Prostate gland (tissue), 2 donors: Measurements from ENCODE around the gene TOR1B.

Experiments
- CTCF ChIP-seq, 4 experiments: fragments of 200-600 bp in 2 of 4; fragments of 450-650 bp in 2 of 4; sonication (generic) in 2 of 4; IDR thresholded peaks; 1 replicate in 3 of 4; 2 replicates in 1 of 4; pipeline ENCODE4 v1.5.1; 2016 to 2019; ENCODE audit warnings: antibody characterized with exemption in 4 of 4, mild to moderate bottlenecking in 2 of 4, moderate library complexity in 2 of 4
- POLR2A ChIP-seq: fragments of 450-650 bp; IDR thresholded peaks from one replicate; pipeline ENCODE4 v1.6.1; 2016; ENCODE audit warnings: antibody characterized with exemption, mild to moderate bottlenecking
- POLR2AphosphoS5 ChIP-seq: sonication (generic); formaldehyde crosslinking; IDR thresholded peaks from one replicate; pipeline ENCODE4 v1.6.1; 2017; ENCODE audit warnings: antibody characterized with exemption

DNA sequence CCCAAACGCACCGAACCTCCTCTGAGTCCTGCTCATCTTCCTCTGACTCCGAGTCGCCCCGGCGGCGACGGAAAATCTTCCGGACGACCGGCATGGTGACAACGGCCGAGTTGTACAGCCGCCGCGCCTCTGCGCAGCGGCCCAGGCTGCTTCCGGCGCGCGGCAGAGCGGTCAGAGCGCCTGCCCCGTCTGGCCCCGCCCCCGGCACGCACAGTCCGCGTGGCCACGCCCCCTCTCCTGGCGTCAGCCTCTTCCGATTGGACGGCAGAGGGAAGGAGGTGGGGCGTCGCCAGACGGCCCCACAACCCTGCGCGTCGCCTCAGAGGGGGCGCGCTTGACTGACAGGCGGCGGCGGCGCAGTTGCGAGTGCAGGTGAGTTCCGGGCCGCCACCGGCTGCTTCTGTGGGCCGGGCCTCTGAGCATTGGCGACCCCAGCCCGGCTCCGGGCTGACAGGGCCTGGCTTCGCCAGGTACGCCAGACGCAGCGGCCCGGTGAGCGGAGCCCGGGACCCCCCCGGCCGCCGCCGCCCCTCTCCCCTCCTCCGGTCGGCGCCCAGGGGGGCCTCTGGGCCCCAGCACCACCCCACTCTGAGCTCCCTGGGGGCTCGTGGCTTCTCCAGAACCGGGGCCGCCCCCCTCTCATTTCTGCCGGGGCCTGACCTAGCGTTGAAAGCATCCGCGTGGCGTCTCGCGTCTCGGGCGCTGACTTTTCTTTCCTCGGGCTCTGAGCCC lies 32.3 kb downstream of the TOR1B start, which contains the start of the genes C9orf78 and USP20:
- peak; percentile 89 for TF ChIP-seq POLR2A
- TF ChIP-seq CTCF (IDR thresholded peaks at IDR 0.05), result peak in 2 of 4 experiments; percentile 8 to 18
- peak; percentile 92 for TF ChIP-seq POLR2AphosphoS5
